ENCODE data around the gene NEU2.

The NEU2 gene

GRCh38 chr2:233044974-233045605 lies 12.6 kb downstream of the NEU2 start:
- no CpG with 5 or more reads among the region's 9 CpGs for whole genome bisulfite sequencing (ENCODE audit: extremely low coverage, insufficient coverage, low lambda C conversion rate)
- no peak overlapping the region for H3K27ac ChIP-seq (ENCODE audit: low read depth, low read length)
- H3K4me2 ChIP-seq (ENCODE audit: low read length): no peak overlapping the region
- no peak overlapping the region for H3K9ac ChIP-seq (ENCODE audit: low read length)
- no peak overlapping the region for H2BK15ac ChIP-seq (replicated peaks; ENCODE audit: low read depth)
- no peak overlapping the region for H3K23ac ChIP-seq (ENCODE audit: low read length)
- H3K79me1 ChIP-seq (ENCODE audit: low read length): no peaks in the 10 kb centered on the region
- H3K18ac ChIP-seq (ENCODE audit: low read length): no peak overlapping the region
- H3K4me1 ChIP-seq (ENCODE audit: control insufficient read depth, low read depth, low read length): no peaks in the 10 kb centered on the region
- no peak overlapping the region for H2BK5ac ChIP-seq (ENCODE audit: low read length)
- no peak for DNase-seq
- H4K8ac ChIP-seq (ENCODE audit: low read depth, low read length): no peak overlapping the region
- H3K4me3 ChIP-seq (ENCODE audit: low read length): no peak overlapping the region
- no peak overlapping the region for H3K56ac ChIP-seq (ENCODE audit: low read length)
- H2BK120ac ChIP-seq (ENCODE audit: low read depth, low read length): no peak overlapping the region
- H3K27me3 ChIP-seq (ENCODE audit: insufficient read depth, low read length, poor library complexity): no peaks in the 10 kb centered on the region
- H3K4ac ChIP-seq (ENCODE audit: low read depth, low read length): no peak overlapping the region
- H3K79me2 ChIP-seq (ENCODE audit: control insufficient read depth, insufficient read depth, low read length): no peaks in the 10 kb centered on the region
- no peak overlapping the region for H4K5ac ChIP-seq (ENCODE audit: low read length)
- H3K36me3 ChIP-seq (ENCODE audit: control insufficient read depth, insufficient read depth, low read length): no peaks in the 10 kb centered on the region
- no peak overlapping the region for H2AK5ac ChIP-seq (ENCODE audit: low read length)

GRCh38 chr2:233047206-233047605 lies 14.7 kb downstream of the NEU2 start:
- Histone ChIP-seq H2AK5ac (ENCODE audit: low read length) (no peak overlapping the region), H3K4ac (ENCODE audit: low read depth, low read length) (no peak overlapping the region), H3K79me1 (ENCODE audit: low read length) (no peaks in the 10 kb centered on the region), H4K8ac (ENCODE audit: low read depth, low read length) (no peak overlapping the region), H4K5ac (ENCODE audit: low read length) (no peak overlapping the region), H3K27ac (ENCODE audit: low read depth, low read length) (no peak overlapping the region), H3K18ac (ENCODE audit: low read length) (no peak overlapping the region), H2BK120ac (ENCODE audit: low read depth, low read length) (no peak overlapping the region), H3K4me3 (ENCODE audit: low read length) (no peak overlapping the region), H3K9ac (ENCODE audit: low read length) (no peak overlapping the region), H3K4me1 (ENCODE audit: control insufficient read depth, low read depth, low read length) (no peaks in the 10 kb centered on the region), H3K23ac (ENCODE audit: low read length) (no peak overlapping the region), H3K4me2 (ENCODE audit: low read length) (no peak overlapping the region), H3K79me2 (ENCODE audit: control insufficient read depth, insufficient read depth, low read length) (no peaks in the 10 kb centered on the region), H3K27me3 (ENCODE audit: insufficient read depth, low read length, poor library complexity) (no peaks in the 10 kb centered on the region), H2BK15ac (replicated peaks; ENCODE audit: low read depth) (no peak overlapping the region), H3K36me3 (ENCODE audit: control insufficient read depth, insufficient read depth, low read length) (no peaks in the 10 kb centered on the region), H2BK5ac (ENCODE audit: low read length) (no peak overlapping the region), H3K56ac (ENCODE audit: low read length) (no peak overlapping the region)
- no peak for DNase-seq
- WGBS (ENCODE audit: extremely low coverage, insufficient coverage, low lambda C conversion rate): no CpG with 5 or more reads among the region's 3 CpGs

GRCh38 chr2:233047667-233048066 lies 15.2 kb downstream of the NEU2 start:
- no peak overlapping the region for H3K4me2 ChIP-seq (ENCODE audit: low read length)
- WGBS (ENCODE audit: extremely low coverage, insufficient coverage, low lambda C conversion rate): no CpG with 5 or more reads among the region's 9 CpGs
- no peak for DNase-seq

GRCh38 chr2:233048569-233049193 lies 16.2 kb downstream of the NEU2 start:
- no peak overlapping the region for H2BK120ac ChIP-seq (ENCODE audit: low read depth, low read length)
- no peak overlapping the region for H4K5ac ChIP-seq (ENCODE audit: low read length)
- H3K4me1 ChIP-seq (ENCODE audit: control insufficient read depth, low read depth, low read length): no peaks in the 10 kb centered on the region
- H2AK5ac ChIP-seq (ENCODE audit: low read length): no peak overlapping the region
- no peak overlapping the region for H3K23ac ChIP-seq (ENCODE audit: low read length)
- no peaks in the 10 kb centered on the region for H3K36me3 ChIP-seq (ENCODE audit: control insufficient read depth, insufficient read depth, low read length)
- H3K4me2 ChIP-seq (ENCODE audit: low read length): no peak overlapping the region
- H3K9ac ChIP-seq (ENCODE audit: low read length): no peak overlapping the region
- WGBS (ENCODE audit: extremely low coverage, insufficient coverage, low lambda C conversion rate): no CpG with 5 or more reads among the region's 10 CpGs
- H4K8ac ChIP-seq (ENCODE audit: low read depth, low read length): no peak overlapping the region
- no peaks in the 10 kb centered on the region for H3K79me2 ChIP-seq (ENCODE audit: control insufficient read depth, insufficient read depth, low read length)
- H3K27ac ChIP-seq (ENCODE audit: low read depth, low read length): no peak overlapping the region
- no peak overlapping the region for H2BK5ac ChIP-seq (ENCODE audit: low read length)
- no peaks in the 10 kb centered on the region for H3K79me1 ChIP-seq (ENCODE audit: low read length)
- no peak for DNase-seq
- no peak overlapping the region for H3K56ac ChIP-seq (ENCODE audit: low read length)
- H3K27me3 ChIP-seq (ENCODE audit: insufficient read depth, low read length, poor library complexity): no peaks in the 10 kb centered on the region
- H2BK15ac ChIP-seq (replicated peaks; ENCODE audit: low read depth): no peak overlapping the region
- no peak overlapping the region for H3K4ac ChIP-seq (ENCODE audit: low read depth, low read length)
- no peak overlapping the region for H3K4me3 ChIP-seq (ENCODE audit: low read length)
- H3K18ac ChIP-seq (ENCODE audit: low read length): no peak overlapping the region

More at GRCh38 chr2:233047667-233048066, 15.2 kb downstream of the NEU2 start:
- Histone ChIP-seq H3K4me3 (ENCODE audit: low read length) (no peak overlapping the region), H3K36me3 (ENCODE audit: control insufficient read depth, insufficient read depth, low read length) (no peaks in the 10 kb centered on the region), H3K27me3 (ENCODE audit: insufficient read depth, low read length, poor library complexity) (no peaks in the 10 kb centered on the region), H3K9ac (ENCODE audit: low read length) (no peak overlapping the region), H4K8ac (ENCODE audit: low read depth, low read length) (no peak overlapping the region), H3K79me2 (ENCODE audit: control insufficient read depth, insufficient read depth, low read length) (no peaks in the 10 kb centered on the region), H3K56ac (ENCODE audit: low read length) (no peak overlapping the region), H3K4me1 (ENCODE audit: control insufficient read depth, low read depth, low read length) (no peaks in the 10 kb centered on the region), H2BK5ac (ENCODE audit: low read length) (no peak overlapping the region), H4K5ac (ENCODE audit: low read length) (no peak overlapping the region), H2BK120ac (ENCODE audit: low read depth, low read length) (no peak overlapping the region), H2AK5ac (ENCODE audit: low read length) (no peak overlapping the region), H3K18ac (ENCODE audit: low read length) (no peak overlapping the region), H2BK15ac (replicated peaks; ENCODE audit: low read depth) (no peak overlapping the region), H3K4ac (ENCODE audit: low read depth, low read length) (no peak overlapping the region), H3K23ac (ENCODE audit: low read length) (no peak overlapping the region), H3K79me1 (ENCODE audit: low read length) (no peaks in the 10 kb centered on the region), H3K27ac (ENCODE audit: low read depth, low read length) (no peak overlapping the region)

- H3K23ac ChIP-seq (ENCODE audit: low read length): no peak overlapping the region
- H4K5ac ChIP-seq (ENCODE audit: low read length): no peak overlapping the region
- H4K8ac ChIP-seq (ENCODE audit: low read depth, low read length): no peak overlapping the region
- H3K18ac ChIP-seq (ENCODE audit: low read length): no peak overlapping the region
- no peak overlapping the region for H3K4ac ChIP-seq (ENCODE audit: low read depth, low read length)
- no peak overlapping the region for H3K9ac ChIP-seq (ENCODE audit: low read length)
- H3K27ac ChIP-seq (ENCODE audit: low read depth, low read length): no peak overlapping the region
- no peaks in the 10 kb centered on the region for H3K79me2 ChIP-seq (ENCODE audit: control insufficient read depth, insufficient read depth, low read length)
- WGBS (ENCODE audit: extremely low coverage, insufficient coverage, low lambda C conversion rate): no CpG with 5 or more reads among the region's 4 CpGs
- H3K79me1 ChIP-seq (ENCODE audit: low read length): no peaks in the 10 kb centered on the region
- H3K36me3 ChIP-seq (ENCODE audit: control insufficient read depth, insufficient read depth, low read length): no peaks in the 10 kb centered on the region
- no peak overlapping the region for H2BK120ac ChIP-seq (ENCODE audit: low read depth, low read length)
- H3K4me1 ChIP-seq (ENCODE audit: control insufficient read depth, low read depth, low read length): no peaks in the 10 kb centered on the region
- H2BK5ac ChIP-seq (ENCODE audit: low read length): no peak overlapping the region
- no peak for DNase-seq
- H3K4me3 ChIP-seq (ENCODE audit: low read length): no peak overlapping the region
- H3K56ac ChIP-seq (ENCODE audit: low read length): no peak overlapping the region
- H3K27me3 ChIP-seq (ENCODE audit: insufficient read depth, low read length, poor library complexity): no peaks in the 10 kb centered on the region
- no peak overlapping the region for H3K4me2 ChIP-seq (ENCODE audit: low read length)
- no peak overlapping the region for H2BK15ac ChIP-seq (replicated peaks; ENCODE audit: low read depth)
- no peak overlapping the region for H2AK5ac ChIP-seq (ENCODE audit: low read length)
Measured at GRCh38 chr2:233049194-233049761, 16.8 kb downstream of the NEU2 start.

Measured in mesendoderm (in vitro differentiated cells).